H1 (cell line): ENCODE results near the gene CSRP1. TPM values are rescaled to one million over a fixed set of nuclear protein-coding genes. Genes with fewer than 3 reads are reported as not detected.

Experiments used
- CHD7 ChIP-seq: fragments of 300-600 bp; sonication (generic); IDR thresholded peaks from 2 replicates; pipeline ENCODE4 v1.7.1; 2012; ENCODE audit warnings: low read length, moderate library complexity, mild to moderate bottlenecking, inconsistent platforms; ENCODE audit not compliant: insufficient replicate concordance
- FOSL1 ChIP-seq: IDR thresholded peaks from 2 replicates; pipeline ENCODE4 v1.6.1; 2011; ENCODE audit warnings: mild to moderate bottlenecking, low read depth, low read length, moderate library complexity; ENCODE audit not compliant: insufficient read depth
- KDM5A ChIP-seq: fragments of 200-600 bp; IDR thresholded peaks from 2 replicates; pipeline ENCODE4 v1.7.1; 2012; ENCODE audit warnings: mild to moderate bottlenecking, low read length, inconsistent platforms, mixed read lengths
- RNF2 ChIP-seq: fragments of 200-900, 300-1000 bp; sonication (generic); IDR thresholded peaks from 2 replicates; pipeline ENCODE4 v1.7.1; 2016; ENCODE audit warnings: borderline replicate concordance, low read depth, mild to moderate bottlenecking, antibody characterized with exemption, low read length; ENCODE audit not compliant: poor library complexity, severe bottlenecking; ENCODE audit errors: missing control alignments
- SUZ12 ChIP-seq: fragments of 200-600 bp; sonication (generic); IDR thresholded peaks from 2 replicates; pipeline ENCODE4 v1.6.1; 2012; ENCODE audit warnings: mild to moderate bottlenecking, inconsistent platforms, low read length, moderate library complexity, mixed read lengths
- polyA plus RNA-seq, 7 experiments: library from polyadenylated mRNA; depleted of rRNA in 3 of 7; stranded (reverse) in 5 of 7; unstranded in 2 of 7; fragments of >200 nt in 5 of 7; fragments of 200-250 nt in 2 of 7; gene quantifications; 1 replicate in 5 of 7; 2 replicates in 1 of 7; 4 replicates in 1 of 7; pipeline versions ENCODE4 v1.2.1 to v1.2.3, GENCODE V29; 2011 to 2013; ENCODE audit warnings: missing spikeins in 2 of 7, mixed read lengths in 2 of 7
- total RNA-seq: library from RNA; stranded (reverse); fragmentation: NEBNext Ultra II Directional; extraction: Animal tissue kit (Norgen Biotek cat#: 25700); gene quantifications from 2 replicates; pipeline ENCODE4 v1.2.1, GENCODE V29; 2021

The CSRP1 gene
- total and polyA plus RNA-seq, 2 of the 8 experiments (the other 6 are each of a cell fraction or from before 2014, with no cell fraction given) = 14.2 to 22.3 TPM

- TF ChIP-seq CHD7 = no peak
- TF ChIP-seq FOSL1 = no peak
- no peak for TF ChIP-seq RNF2
- TF ChIP-seq SUZ12 = no peak
- TF ChIP-seq KDM5A = no peak
Observed at GRCh38 chr1:201501144-201501543, 5.8 kb downstream of the CSRP1 start (continued).
